Activated CD4-positive, alpha-beta T cell treated with anti-CD3 and anti-CD28 coated beads for 4 hours (primary cell): ENCODE data around the gene IDH2.
"Not testable (repeated sequence)": the region's sequence is repeated elsewhere in the genome, so short reads cannot be mapped to it uniquely, and the experiment has no call there.

Experiments used
- DNase-seq, 2 donors: peaks; one replicate each; pipeline ENCODE4 v3.0.0-alpha.2; 2020

IDH2 gene

DNA sequence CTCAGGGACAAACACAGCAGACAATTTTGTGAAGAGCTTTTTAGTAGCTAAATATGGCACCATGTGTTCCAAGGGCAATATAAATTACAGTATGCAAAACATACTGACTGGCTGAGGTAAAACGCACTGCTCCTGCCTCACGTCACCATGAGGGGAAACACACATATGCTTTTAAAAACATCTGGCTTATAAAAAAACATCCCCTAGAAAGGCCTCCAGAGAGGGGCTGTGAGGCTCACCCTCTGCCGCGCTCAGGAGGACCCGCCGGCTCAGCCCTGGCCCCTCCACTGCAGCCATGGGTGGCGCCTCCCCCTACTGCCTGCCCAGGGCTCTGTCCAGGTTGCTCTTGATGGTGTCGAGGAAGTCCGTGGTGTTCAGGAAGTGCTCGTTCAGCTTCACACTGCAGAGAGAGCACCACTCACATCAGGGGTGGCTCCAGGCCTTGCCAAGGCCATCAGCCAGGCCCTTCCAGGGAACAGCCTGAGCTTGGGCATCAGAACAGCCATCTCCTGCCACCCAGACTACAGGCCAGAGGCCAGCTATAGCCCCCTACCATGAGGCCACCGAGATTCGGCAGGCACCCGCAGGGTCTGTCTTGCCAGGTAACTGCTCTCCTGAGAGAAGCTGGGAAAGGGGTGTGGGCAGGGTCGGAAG is 18.2 kb downstream of the IDH2 start:
- DNase-seq: no peak

DNA sequence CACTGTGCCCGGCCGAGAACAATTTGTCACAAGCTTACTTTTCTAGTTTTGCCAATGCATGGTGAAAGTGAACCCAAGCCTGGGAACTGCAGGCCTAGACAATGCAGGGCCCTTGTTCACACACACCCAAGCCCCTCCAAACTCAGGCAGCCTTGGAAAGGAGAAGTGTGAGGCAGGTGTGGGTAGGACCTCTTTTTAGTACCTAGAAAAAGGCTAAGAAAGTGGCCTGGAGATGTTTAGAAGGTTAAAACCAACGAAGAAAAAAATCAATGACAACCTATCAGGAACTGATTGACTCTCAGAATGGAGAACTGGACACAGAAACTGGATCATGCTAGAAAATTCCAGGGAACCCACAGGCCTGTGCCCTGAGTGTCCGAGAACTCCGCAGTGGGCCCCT is 18.8 kb downstream of the IDH2 start:
- no peak for DNase-seq

DNA sequence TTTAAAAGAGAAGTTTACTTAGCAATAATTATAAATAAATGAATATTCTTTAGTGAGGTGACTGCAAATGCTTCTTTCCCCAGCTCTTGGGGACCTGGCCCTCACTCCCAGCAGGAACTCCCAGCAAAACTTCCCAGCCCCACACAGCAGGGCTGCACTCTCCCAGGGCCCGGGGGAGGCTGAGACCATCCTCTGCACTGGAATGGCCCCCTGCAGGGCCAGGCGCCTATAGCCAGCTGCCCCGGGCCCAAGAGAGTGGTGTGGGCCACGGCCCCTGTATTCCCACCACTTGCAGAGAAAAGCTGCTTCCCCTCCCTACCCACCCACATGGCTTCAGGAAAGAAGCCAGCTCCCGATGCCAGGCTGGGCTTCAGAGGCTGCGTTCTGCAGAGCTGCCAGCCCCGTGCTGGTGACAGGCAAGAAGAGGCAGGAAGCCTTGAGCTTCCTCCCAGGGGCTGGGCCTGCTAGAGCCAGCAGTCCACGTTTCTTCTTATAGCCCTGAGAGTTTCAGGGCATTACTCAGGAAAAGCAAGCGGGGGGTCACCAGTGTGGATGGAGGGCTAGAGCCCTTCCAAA is 20.0 kb downstream of the IDH2 start:
- no peak for DNase-seq

DNA sequence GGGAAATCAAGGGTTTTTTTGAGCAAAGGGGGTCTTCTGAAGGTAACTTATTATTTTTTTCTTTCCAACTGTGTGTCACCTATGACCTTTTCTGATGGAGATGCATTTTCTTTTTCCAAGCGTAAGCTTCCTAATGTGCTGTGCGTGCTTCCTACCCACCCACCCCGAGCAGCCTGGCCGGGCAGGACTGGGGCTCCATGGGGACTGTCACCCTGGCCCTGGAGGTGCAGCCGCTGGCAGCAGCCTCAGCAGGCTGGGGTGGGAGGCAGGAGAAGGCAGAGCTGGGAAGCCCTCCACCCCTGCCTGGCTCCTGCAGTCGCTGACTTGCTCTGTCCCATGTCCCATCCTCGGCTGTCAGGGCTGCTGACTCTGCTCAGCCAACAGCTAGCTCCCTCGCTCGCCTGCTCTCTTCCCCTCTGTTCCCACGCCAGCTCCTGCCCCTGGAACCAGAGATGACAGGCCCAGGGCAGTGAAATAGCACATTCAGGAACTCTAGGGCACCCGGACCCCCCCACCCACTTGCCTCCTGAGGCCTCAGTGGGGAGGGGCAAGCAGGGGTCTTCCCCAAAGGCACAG is 21.4 kb downstream of the IDH2 start:
- DNase-seq: no peak

DNA sequence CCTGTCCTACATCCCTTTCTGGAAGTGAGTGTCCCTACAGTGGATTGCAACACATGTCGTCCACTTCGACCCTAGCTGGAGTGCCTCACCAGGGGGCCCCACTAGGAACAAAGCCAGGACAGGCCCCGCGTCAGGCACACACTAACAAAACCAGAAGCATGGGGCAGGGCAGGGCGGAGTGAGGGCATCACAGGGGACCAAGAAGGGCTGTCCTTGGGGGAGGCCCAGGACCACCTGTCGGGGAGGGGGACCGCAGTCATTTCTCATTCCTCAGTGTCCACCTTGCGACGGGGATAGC is 21.9 kb downstream of the IDH2 start:
- DNase-seq: no peak

DNA sequence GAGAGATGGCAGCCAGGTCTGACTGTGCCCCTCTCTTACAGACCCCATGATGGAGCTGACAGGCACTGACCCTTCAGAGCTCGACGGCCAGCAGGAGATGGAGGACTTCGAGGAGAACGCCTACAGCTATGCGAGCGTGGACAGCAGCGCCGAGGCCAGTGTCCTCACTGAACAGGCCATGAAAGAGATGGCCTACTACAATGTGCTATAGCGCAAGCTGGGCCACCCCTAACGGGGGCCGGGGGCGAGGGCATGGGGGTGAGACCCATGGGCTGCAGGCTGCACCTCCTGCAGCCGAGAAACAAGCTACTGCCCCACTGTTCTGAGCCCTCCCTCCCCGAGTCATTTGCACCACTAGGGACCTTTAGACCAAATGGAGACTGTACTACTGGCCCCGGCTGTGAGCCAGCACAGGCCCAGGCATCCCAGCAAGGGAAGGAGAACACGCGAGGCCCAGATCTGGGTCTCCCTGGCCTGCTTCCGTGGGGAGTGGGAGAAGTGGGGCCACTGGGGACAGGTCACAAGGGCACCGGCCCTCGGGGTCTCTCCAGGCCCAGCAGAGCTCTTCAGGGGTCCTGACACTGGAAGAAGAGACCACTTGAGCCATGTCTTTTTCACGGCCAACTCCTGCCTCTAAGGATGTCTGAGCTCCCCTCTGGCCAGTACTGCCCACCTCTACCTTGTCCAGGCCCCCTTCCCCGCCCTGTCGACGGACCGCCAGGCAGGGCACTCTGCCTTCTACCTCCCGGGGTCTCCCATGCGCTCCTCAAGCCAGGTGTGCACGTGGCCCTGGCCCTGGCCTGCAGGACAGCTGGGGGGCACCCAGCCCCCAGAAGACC is 22.4 kb downstream of the IDH2 start:
- DNase-seq: no peak

DNA sequence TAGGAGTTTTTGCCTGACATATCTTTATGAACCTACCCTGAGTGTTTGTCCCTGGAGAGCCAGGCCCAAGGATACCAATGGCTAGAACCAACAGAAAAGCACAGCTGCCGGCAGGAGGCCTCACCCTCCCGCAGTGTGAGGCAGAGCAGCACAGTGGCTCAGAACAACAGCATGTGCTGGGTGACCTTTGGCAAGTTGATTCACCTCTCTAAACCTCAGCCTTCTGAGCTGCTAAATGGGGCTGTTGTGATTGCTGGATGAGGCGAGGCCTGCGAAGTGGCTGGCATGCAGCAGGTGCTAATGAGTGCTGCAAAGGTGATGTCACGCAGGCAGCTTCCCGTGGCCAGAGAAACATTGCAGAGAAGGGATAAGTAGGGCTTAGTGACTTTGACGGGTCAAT is 23.3 kb downstream of the IDH2 start:
- no peak for DNase-seq

DNA sequence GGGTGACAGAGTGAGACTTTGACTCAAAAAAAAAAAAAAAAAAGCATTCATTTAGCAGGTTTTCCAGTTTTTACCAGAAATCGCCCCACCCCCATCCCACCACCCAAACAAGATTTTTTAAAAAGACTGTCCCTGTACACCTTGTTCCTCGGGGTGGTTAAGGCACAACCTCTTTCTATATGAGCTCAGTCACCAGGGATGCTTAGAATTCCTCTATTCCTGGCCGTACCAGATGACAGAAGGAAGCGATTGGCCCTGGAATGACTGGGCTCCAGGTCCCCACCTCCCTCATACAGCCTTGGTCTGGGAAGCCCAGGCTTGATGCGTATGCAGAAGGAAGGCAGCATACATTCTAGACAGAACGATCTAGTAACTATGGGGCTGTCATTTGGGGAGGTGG is 25.6 kb downstream of the IDH2 start:
- DNase-seq: no peak

DNA sequence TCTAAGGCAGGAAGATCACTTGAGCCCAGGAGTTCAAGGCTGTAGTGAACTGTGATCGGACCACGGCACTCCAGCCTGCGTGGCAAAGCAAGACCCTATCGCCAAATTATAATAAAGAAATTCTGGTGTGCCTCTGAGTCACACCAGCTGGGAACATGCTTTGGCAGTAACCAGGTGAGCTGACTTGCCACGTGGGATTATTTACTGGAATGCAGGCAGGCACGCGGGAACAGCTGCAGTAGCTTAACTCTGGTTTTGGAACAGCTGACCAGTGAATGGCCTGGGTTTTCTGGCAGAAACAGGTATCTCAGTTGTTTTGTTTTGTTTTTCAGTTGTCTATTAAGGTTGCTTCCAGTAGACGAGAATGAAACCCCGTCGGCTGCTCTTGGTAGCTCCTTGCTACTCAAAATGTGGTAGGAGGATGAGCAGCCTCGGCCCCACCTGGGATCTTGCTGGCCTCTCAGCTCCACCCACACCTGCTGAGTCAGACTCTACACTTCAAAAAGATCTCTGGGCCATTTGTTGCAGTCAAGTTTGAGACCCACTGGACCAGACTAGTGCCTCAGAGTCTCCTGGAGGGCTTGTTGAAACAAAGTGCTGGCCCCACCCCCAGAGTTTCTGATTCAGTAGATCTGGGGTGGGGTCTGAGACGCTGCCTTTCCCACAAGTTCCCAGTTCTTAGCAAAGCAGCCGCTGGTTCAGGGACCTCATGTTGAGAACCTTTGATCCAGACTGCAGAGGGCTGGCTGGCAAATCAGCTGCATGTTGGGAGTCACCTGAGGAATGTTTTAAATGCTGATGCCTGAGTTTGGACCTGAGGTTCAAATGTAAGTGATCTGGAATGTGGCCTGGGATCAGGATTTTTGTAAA is 26.6 kb downstream of the IDH2 start:
- no peak for DNase-seq

DNA sequence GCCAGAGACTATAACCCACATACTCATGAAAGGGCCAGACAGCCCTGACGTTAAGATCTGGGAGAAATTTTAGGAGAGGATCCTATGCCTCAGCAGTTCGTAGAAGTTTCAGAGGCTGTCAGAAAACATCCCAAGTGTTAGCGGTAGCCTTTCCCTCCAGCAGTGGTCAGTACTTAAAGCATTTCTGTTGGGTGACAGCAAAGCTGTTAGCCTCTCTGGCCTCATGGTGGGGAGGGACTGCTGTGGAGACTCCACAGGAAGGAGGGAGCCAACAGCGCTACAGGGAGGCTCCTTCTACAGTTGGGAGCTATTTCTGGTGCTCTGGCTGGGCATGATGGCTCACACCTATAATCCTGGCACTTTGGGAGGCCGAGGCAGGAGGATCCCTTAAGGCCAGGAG is 27.4 kb downstream of the IDH2 start:
- no peak for DNase-seq

DNA sequence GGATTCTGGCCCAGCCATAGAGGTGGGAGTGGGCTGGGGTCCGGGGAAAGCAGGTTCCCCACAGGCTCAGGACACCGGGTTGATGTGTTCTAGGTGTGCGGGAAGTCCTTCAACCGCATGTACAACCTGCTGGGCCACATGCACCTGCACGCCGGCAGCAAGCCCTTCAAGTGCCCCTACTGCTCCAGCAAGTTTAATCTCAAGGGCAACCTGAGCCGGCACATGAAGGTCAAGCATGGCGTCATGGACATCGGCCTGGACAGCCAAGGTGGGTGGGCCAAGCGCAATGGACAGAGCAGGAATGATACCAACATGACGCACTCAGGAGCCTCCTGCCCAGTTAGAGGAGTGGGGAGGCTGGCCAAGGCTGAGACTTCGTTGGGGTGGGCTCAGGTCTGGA is 28.2 kb downstream of the IDH2 start:
- no peak for DNase-seq

DNA sequence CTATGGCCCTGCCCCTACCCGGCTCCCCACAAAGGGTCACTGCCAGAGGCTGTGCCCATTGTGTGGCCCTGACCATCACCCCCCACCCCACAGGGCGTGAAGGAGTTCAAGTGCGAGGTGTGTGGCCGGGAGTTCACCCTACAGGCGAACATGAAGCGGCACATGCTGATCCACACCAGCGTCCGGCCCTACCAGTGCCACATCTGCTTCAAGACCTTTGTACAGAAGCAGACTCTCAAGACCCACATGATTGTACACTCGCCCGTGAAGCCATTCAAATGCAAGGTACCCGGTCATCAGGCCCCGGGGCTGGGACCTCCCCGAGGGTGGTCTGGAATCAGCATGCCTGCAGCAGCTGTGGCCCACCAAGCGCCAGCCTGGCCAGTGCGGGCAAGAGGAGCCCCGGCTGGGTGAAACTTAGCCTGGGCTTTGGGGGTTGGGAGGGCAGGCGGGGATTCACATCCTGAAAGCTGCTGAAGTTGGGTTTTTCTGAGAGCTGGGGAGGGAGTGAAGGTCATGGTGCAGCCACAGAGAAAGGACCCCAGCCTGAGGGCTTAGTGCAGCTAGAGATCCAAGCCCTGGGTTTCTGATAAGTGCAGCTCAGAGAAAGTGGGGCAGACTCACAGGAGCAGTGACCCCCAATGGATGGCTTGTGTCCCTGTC is 29.2 kb downstream of the IDH2 start:
- no peak for DNase-seq

DNA sequence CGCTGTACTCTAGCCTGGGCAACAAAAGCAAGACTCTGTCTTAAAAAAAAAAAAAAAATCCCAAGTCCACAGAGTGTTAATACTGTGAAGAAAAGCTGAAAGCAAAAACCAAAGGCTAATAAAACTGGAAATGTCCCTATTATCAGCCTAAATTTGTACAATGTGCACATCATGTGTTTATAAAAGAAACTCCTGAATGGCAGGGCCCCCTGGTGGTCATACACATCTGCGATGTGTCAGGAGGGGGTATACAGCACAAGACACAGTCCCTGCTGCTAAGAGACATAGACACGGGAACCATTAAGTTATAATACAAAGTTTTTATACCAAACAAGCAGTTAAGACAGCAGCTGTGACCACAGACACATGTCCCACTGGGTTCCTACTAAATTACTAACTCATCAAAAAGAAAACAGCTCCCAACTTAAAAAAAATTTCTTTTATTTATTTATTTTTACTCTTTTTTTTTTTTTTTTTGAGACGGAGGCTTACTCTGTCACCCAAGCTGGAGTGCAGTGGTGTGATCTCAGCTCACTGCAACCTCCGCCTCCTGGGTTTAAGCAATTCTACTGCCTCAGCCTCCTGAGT is 31.0 kb downstream of the IDH2 start:
- peak; percentile 79 to 85 for DNase-seq

DNA sequence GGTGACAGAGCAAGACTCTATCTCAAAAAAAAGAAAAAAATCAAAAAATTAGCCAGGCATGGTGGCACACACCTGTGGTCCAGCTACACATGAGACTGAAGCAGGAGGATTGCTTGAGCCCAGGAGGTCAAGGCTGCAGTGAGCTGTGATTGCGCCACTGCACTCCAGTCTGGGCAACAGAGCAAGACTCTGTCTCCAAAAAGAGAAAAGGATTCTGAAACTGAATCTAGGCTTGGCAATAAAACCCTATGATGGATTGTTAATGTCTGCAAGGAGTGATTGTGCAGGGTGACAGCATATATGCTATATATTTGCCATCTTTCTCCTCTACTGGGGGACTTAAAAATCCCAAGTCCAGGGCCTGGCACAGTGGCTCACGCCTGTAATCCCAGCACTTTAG is 31.6 kb downstream of the IDH2 start:
- not testable (repeated sequence) for DNase-seq

DNA sequence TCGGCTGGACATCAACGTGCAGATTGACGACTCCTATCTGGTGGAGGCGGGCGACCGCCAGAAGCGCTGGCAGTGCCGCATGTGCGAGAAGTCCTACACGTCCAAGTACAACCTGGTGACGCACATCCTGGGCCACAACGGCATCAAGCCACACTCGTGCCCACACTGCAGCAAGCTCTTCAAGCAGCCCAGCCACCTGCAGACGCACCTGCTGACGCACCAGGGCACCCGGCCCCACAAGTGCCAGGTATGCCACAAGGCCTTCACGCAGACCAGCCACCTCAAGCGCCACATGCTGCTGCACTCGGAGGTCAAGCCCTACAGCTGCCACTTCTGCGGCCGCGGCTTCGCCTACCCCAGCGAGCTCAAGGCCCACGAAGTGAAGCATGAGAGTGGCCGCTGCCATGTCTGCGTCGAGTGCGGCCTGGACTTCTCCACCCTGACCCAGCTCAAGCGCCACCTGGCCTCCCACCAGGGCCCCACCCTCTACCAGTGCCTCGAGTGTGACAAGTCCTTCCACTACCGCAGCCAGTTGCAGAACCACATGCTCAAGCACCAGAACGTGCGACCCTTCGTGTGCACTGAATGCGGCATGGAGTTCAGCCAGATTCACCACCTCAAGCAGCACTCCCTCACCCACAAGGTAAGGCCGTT is 34.2 kb downstream of the IDH2 start:
- DNase-seq: no peak

DNA sequence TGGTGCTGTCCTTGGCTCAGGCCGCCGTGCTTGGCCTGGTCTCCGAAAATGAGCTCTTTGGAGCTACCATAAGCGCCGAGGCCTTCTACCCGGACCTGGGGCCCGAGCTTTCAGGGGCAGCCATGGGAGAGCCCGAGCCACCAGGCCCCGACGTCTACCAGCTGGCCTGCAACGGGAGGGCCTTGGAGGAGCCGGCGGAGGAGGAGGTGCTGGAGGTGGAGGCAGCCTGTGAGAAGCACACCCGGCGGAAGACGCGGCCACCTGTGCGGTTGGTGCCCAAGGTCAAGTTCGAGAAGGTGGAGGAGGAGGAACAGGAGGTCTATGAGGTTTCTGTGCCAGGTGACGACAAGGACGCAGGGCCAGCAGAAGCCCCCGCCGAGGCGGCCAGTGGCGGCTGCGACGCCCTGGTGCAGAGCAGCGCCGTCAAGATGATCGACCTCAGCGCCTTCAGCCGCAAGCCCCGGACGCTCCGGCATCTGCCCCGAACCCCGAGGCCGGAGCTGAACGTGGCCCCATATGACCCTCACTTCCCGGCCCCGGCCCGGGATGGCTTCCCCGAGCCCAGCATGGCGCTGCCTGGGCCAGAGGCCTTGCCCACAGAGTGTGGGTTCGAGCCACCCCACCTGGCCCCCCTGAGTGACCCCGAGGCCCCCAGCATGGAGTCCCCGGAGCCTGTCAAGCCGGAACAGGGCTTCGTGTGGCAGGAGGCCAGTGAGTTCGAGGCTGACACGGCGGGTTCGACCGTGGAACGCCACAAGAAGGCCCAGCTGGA is 34.9 kb downstream of the IDH2 start:
- no peak for DNase-seq

DNA sequence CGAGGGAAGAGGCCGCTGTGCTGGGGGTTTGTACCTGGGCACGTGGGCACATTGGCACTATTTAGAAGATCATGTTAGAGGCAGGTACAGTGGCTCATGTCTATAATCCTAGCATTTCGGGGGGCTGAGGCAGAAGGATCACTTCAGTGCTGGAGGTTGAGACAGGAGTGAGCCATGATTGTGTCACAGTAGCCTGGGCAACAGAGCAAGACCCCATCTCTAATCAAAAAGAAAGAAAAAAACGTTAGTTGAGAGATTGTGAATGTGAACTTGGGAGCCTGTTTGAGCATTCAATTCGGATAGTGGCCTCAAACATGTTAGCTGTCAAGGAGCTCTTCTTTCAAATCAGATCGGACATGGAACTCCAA is 36.6 kb downstream of the IDH2 start:
- DNase-seq: no peak

DNA sequence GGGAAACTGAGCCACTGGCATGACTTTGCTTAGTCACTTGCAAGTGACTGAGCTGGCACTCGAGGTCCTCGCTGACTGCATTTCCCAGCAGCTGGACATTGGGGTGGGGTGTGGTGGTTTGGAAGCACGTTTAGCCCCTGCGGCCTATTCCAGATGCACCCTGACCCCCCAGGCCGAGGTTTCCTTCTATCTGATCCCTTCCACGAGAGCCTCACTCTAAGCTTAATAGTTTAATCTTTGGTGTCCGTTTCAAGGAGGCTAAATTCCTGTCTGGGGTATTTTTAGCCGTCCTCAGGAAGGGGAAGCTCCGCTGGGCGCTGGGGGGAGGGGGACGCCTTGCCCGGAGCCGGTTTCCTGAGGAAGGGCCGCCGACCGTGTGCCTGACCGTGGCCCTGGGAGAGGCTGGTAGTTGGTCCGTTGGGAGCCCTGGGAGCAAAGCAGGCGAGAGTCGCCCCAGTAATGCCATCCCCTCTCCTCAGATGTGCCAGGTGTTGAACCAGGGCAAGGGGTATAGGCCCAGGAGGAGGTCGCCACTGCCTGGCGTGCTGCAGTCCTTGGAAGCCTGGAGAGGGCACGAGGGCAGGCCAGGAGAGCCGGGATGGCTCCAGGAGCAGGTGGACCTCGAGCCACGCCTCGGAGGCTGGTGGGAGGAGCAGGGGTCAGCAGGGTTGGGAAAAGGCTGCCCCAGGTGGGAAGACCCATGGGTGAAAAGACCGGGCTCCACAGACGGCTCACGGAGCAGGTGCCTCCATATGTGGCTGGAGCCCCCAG is 37.2 kb downstream of the IDH2 start:
- DNase-seq: no peak

DNA sequence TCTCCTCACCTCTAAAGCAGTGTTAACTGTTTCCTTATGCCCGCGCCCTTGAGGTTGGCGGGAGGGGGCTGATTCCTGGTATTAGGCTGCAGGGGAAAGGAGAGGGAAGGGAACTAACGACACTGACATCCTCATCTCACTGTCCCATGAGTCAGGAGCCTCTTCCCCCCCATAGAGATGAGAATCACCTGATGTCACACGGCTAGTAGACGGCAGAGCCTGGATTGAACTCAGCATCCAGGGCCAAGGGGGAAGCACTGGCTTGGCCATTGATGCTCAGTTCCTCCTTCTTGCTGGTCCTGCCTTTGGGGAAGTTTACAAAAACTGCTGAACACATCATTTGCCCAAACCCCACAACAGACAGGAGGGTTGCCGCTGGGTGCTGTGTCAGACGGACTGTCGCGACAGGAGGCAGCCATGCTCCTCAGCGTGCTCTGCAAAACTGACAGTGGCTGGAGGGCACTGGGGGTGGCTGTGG is 38.5 kb downstream of the IDH2 start:
- DNase-seq: no peak
